K562 (cell line): ENCODE data around the gene PPP4R3A. TPM values are rescaled to one million over a fixed set of nuclear protein-coding genes. Genes with fewer than 3 reads are reported as not detected.
A peak's percentile ranks its signal among the peaks of the same experiment; 100 is the strongest.

Experiments
- BDP1 ChIP-seq: IDR thresholded peaks from 3 replicates; pipeline ENCODE4 v1.6.1; 2011; ENCODE audit not compliant: insufficient read length, insufficient read depth
- CBX3 ChIP-seq, 2 experiments: IDR thresholded peaks; 1 replicate in 1 of 2; 2 replicates in 1 of 2; pipeline ENCODE4 v1.6.1; 2012; ENCODE audit warnings: inconsistent platforms in 2 of 2, low read length in 2 of 2, borderline replicate concordance in 1 of 2, control low read depth in 1 of 2
- CCNT2 ChIP-seq: IDR thresholded peaks from 2 replicates; pipeline ENCODE4 v1.6.1; 2011; ENCODE audit warnings: borderline replicate concordance, low read depth, mild to moderate bottlenecking, moderate library complexity, mixed read lengths, low read length; ENCODE audit not compliant: insufficient read length; ENCODE audit errors: extremely low read depth
- CREBBP ChIP-seq: IDR thresholded peaks from one replicate; pipeline ENCODE4 v1.6.1; 2012; ENCODE audit warnings: low read depth, mild to moderate bottlenecking, control low read depth, inconsistent platforms, low read length
- E2F1 ChIP-seq: sonication (generic); formaldehyde crosslinking; IDR thresholded peaks from 2 replicates; pipeline ENCODE4 v1.8.1; 2023; ENCODE audit warnings: mild to moderate bottlenecking, missing genetic modification reagents, moderate library complexity
- GABPA ChIP-seq: fragments of 200-800 bp; sonication (Bioruptor generic); conservative IDR thresholded peaks from 2 replicates; pipeline ENCODE4 v1.6.1; 2016; ENCODE audit warnings: low read depth, missing genetic modification characterization, missing compliant biosample characterization
- HNRNPK ChIP-seq: fragments of 200-400 bp; formaldehyde crosslinking; IDR thresholded peaks from one replicate; pipeline ENCODE4 v1.6.1; 2018; ENCODE audit warnings: mild to moderate bottlenecking, low read depth, low read length; ENCODE audit not compliant: poor library complexity, severe bottlenecking
- MTA2 ChIP-seq: fragments of 450-650 bp; IDR thresholded peaks from 2 replicates; pipeline ENCODE4 v1.6.1; 2016; ENCODE audit warnings: low read depth
- NONO ChIP-seq, 2 experiments: fragments of 200-400 bp in 1 of 2; fragments of 450-650 bp in 1 of 2; formaldehyde crosslinking in 1 of 2; IDR thresholded peaks; 2 replicates each; pipeline ENCODE4 v1.6.1; 2017; ENCODE audit warnings: low read depth in 2 of 2, mild to moderate bottlenecking in 2 of 2, moderate library complexity in 2 of 2, low read length in 1 of 2
- NR2C1 ChIP-seq, 2 experiments: fragments of 450-650 bp; IDR thresholded peaks; 2 replicates each; pipeline ENCODE4 v1.6.1; 2017; ENCODE audit warnings: mild to moderate bottlenecking in 2 of 2, antibody characterized with exemption in 1 of 2, inconsistent platforms in 1 of 2, missing compliant biosample characterization in 1 of 2, missing genetic modification characterization in 1 of 2
- PRMT5 ChIP-seq: sonication (generic); formaldehyde crosslinking; IDR thresholded peaks from 2 replicates; pipeline ENCODE4 v1.5.0; 2020; ENCODE audit warnings: missing genetic modification reagents
- SP2 ChIP-seq: IDR thresholded peaks from 2 replicates; pipeline ENCODE4 v1.6.1; 2011; ENCODE audit warnings: mild to moderate bottlenecking, low read depth, low read length, moderate library complexity; ENCODE audit not compliant: poor library complexity, severe bottlenecking; ENCODE audit errors: extremely low read depth
- USF2 ChIP-seq: sonication (generic); formaldehyde crosslinking; IDR thresholded peaks from 2 replicates; pipeline ENCODE4 v1.5.0; 2020; ENCODE audit warnings: missing genetic modification reagents
- ZBTB2 ChIP-seq: fragments of 450-650 bp; IDR thresholded peaks from 2 replicates; pipeline ENCODE4 v1.6.1; 2016; ENCODE audit warnings: antibody characterized with exemption
- ZNF444 ChIP-seq: fragments of 250-450 bp; sonication (Bioruptor Pico); IDR thresholded peaks from 2 replicates; pipeline ENCODE4 v1.4.0; 2020; ENCODE audit warnings: mild to moderate bottlenecking, moderate library complexity
- ZNF785 ChIP-seq: fragments of 250-450 bp; sonication (Bioruptor Pico); IDR thresholded peaks from 2 replicates; pipeline ENCODE4 v1.4.0; 2020; ENCODE audit warnings: mild to moderate bottlenecking
- ZSCAN32 ChIP-seq: fragments of 450-650 bp; formaldehyde crosslinking; IDR thresholded peaks from 2 replicates; pipeline ENCODE4 v1.4.0; 2020; ENCODE audit warnings: mild to moderate bottlenecking, moderate library complexity
- polyA plus RNA-seq, 8 experiments: library from polyadenylated mRNA; depleted of rRNA in 4 of 8; stranded (reverse) in 5 of 8; unstranded in 3 of 8; fragments of >200 nt; fragmentation: Nextera tagmentation in 2 of 8; fragmentation: Illumina TruSeq in 1 of 8; extraction: Ambion mirVana in 2 of 8; extraction: Trizol in 1 of 8; gene quantifications; 2 replicates each; pipeline versions ENCODE4 v1.2.1 to v1.2.3, GENCODE V29; 2011 to 2014; ENCODE audit warnings: inconsistent platforms in 1 of 8, missing spikeins in 1 of 8
- total RNA-seq, 7 experiments: library from RNA; depleted of rRNA in 6 of 7; stranded (reverse); fragments of >200 nt in 6 of 7; fragmentation: Illumina TruSeq in 2 of 7; extraction: Trizol in 2 of 7; gene quantifications; 2 replicates each; pipeline versions ENCODE4 v1.2.1 to v1.2.3, GENCODE V29; 2011 to 2021; ENCODE audit warnings: low replicate concordance in 1 of 7

The PPP4R3A gene
- total and polyA plus RNA-seq, 9 of the 15 experiments (the other 6 are each of a cell fraction or from before 2014, with no cell fraction given), result 9.5 to 54.9 (median 44.9) TPM

- peak in 1 of 2 experiments; percentile 51; a peak in 1 of 4 replicates for TF ChIP-seq NONO (IDR thresholded peaks at IDR 0.05; ENCODE audit: low read depth in 2 of 2, low read length in 1 of 2)
- no peak for TF ChIP-seq HNRNPK
- no peak for TF ChIP-seq BDP1
- TF ChIP-seq SP2, result no peak
- TF ChIP-seq ZNF785 (CRISPR knock-in tag), result no peak
- no peak for TF ChIP-seq USF2 (CRISPR knock-in tag)
- 0 out of 2 replicates have a peak, but pooled peaks have one; percentile 60 for TF ChIP-seq E2F1 (CRISPR knock-in tag)
- TF ChIP-seq ZBTB2, result peak; percentile 90; the same call in 1 of the 2 replicates
- no peak for TF ChIP-seq PRMT5
- TF ChIP-seq NR2C1 (IDR thresholded peaks at IDR 0.05), result peak; percentile 91
- TF ChIP-seq NR2C1 (tag; IDR thresholded peaks at IDR 0.05), result peak; percentile 81
- no peak for TF ChIP-seq ZSCAN32 (CRISPR knock-in tag)
- peak; percentile 35 for TF ChIP-seq CCNT2
- peak; percentile 84 for TF ChIP-seq GABPA (tag)
- no peak for TF ChIP-seq ZNF444 (CRISPR knock-in tag)
- TF ChIP-seq CREBBP, result no peak
- no peak for TF ChIP-seq MTA2
- peak in 1 of 2 experiments; percentile 64; a peak in 1 of 3 replicates for TF ChIP-seq CBX3 (IDR thresholded peaks at IDR 0.05; ENCODE audit: borderline replicate concordance in 1 of 2, low read length in 2 of 2)
These were observed at the start of gene PPP4R3A (continued) for GRCh38 chr14:91510171-91511042.
